Stimulated activated CD8-positive, alpha-beta memory T cell treated with anti-CD3 and anti-CD28 coated beads, Interleukin-4, amount 100 ng/mL, for 24 hours (primary cell): ENCODE measurements around the gene AIP.

Experiments
- DNase-seq: peaks from one replicate; pipeline ENCODE4 v3.0.0-alpha.2; 2020; ENCODE audit warnings: low read depth

The AIP gene

GRCh38 chr11:67482827-67483798 lies at the start of gene AIP:
TSS of gene AIP (plus strand) at chr11:67483026. CDS start at chr11:67483159, 133 bp downstream.
- DNase-seq: peak; percentile 93

- no peak for DNase-seq
These were observed 49.1 kb upstream of the AIP start for GRCh38 chr11:67433536-67434394.

GRCh38 chr11:67434395-67434881 lies 48.4 kb upstream of the AIP start:
- DNase-seq: no peak

- no peak for DNase-seq
These were observed 47.6 kb upstream of the AIP start for GRCh38 chr11:67435031-67435726.

GRCh38 chr11:67435727-67436458 lies 46.9 kb upstream of the AIP start:
- no peak for DNase-seq

- peak; percentile 74 for DNase-seq
These were observed 46.3 kb upstream of the AIP start for GRCh38 chr11:67436459-67437081.

- peak; percentile 73 for DNase-seq
These were observed 45.6 kb upstream of the AIP start, which contains the start of gene PTPRCAP for GRCh38 chr11:67437082-67437808. TSS of gene PTPRCAP (minus strand) at chr11:67437682. CDS start at chr11:67437619, 63 bp downstream.

GRCh38 chr11:67437809-67438157 lies 45.0 kb upstream of the AIP start:
- no peak for DNase-seq

GRCh38 chr11:67438158-67438902 lies 44.5 kb upstream of the AIP start:
- peak; percentile 73 for DNase-seq

GRCh38 chr11:67439321-67440228 lies 43.3 kb upstream of the AIP start:
- no peak for DNase-seq

- DNase-seq: no peak
These were observed 42.4 kb upstream of the AIP start for GRCh38 chr11:67440229-67441097.

GRCh38 chr11:67441098-67441563 lies 41.7 kb upstream of the AIP start:
- DNase-seq: no peak

- no peak for DNase-seq
These were observed 41.0 kb upstream of the AIP start for GRCh38 chr11:67441731-67442351.

GRCh38 chr11:67442504-67443404 lies 40.1 kb upstream of the AIP start:
- no peak for DNase-seq

- no peak for DNase-seq
These were observed 37.3 kb upstream of the AIP start for GRCh38 chr11:67445515-67445914.

GRCh38 chr11:67448220-67448609 lies 34.6 kb upstream of the AIP start:
- no peak for DNase-seq
